Esophagus mucosa (tissue), 1 donor: ENCODE data around the gene CCDC122. TPM values are rescaled to one million over a fixed set of nuclear protein-coding genes. Genes with fewer than 3 reads are reported as not detected.
"Not testable (repeated sequence)": the region's sequence is repeated elsewhere in the genome, so short reads cannot be mapped to it uniquely, and the experiment has no call there.

Source experiments
- ATAC-seq: fragments of 200-7000 bp; cut with Tn5 transposase; one replicate; pipeline ENCODE4 v1.9.1; 2020
- total RNA-seq: library from RNA; stranded (reverse); gene quantifications from one replicate; pipeline ENCODE4 v1.2.4, GENCODE V29; 2023
- donor health status: DM: yes; HTN: yes; CAD: no.

Gene CCDC122
- total RNA-seq, 1 donor from 2014 or later = 5.5 TPM

DNA sequence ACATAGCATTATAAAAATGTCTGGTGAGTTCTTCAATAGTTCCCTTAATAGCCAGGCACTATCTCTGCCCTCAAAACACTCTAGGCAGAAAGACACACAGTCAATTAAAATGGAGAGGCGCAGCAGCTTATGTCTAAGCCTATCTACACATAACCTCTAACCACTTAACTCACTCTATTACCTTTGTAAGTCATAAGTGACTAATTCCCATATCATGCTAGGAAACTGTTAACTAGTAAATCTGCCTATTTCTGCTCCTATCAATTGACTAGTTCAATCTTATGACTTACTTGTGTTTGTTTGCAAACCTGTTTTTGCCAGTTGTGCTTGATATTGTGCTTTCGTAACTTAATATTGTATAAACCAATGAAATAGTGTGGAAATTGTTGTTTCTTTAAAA, 3.2 kb downstream of the CCDC122 start:
- no peak for ATAC-seq

DNA sequence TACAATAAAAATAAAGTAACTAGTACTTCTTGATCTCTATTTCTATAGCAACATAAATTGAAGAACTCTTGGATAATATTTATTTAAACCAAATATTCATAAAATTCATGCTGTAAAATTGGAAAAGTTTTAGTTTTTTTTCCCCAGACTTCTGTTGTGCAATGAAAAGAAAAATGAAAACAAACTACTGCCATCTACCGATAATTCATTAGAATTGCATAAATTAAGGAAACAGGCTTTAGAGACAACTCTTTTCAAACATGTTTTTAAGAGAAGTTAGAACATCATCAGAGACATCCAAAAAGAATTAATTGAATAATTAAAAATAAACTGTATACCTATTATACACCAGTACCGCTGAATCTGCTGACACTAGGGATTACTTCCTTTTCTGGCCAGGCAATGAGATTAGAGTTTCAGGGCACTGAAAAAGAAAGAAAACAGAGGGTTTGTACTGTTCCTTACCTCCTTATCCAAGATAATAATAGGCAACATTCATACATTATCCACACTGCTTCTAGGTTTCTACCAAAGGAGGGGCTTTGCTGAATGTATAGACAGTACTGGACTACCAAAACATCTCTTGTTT, 4.9 kb downstream of the CCDC122 start:
- ATAC-seq = no peak

DNA sequence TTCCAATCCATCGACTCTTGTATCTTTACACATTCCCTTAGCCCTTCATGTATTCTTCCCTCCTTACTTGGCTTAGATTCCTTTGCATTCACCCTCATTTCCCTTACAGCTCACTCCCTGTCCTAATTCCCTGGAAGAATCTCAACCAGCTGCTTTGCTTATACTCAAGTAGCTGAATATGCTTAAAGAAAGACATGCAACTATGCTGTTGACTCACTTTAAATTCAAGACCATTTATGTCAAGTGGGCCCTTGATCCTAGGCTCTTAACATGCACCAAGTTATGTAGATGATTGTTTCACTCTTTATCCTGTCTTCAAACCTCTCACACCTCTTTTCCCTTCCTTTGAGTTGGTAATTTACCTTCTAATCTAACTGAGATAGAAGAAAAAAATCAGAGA, 7.4 kb downstream of the CCDC122 start:
- ATAC-seq = no peak

DNA sequence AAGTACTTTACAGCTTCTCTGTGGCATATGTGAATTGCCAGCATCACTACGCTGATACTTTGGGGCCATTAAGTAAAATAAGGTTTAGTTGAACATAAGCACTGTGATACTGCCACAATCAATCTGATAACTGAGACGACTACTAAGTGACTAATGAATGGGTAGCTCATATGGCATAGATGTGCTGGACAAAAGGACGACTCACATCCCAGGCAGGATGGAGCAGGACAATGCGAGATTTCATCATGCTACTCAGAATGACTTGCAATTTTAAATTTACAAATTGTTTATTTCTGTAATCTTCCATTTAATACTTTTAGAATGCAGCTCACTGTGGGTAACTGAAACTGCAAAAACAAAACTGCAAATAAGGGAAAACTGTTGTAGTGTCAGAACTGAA, 13.6 kb downstream of the CCDC122 start:
- ATAC-seq = no peak

DNA sequence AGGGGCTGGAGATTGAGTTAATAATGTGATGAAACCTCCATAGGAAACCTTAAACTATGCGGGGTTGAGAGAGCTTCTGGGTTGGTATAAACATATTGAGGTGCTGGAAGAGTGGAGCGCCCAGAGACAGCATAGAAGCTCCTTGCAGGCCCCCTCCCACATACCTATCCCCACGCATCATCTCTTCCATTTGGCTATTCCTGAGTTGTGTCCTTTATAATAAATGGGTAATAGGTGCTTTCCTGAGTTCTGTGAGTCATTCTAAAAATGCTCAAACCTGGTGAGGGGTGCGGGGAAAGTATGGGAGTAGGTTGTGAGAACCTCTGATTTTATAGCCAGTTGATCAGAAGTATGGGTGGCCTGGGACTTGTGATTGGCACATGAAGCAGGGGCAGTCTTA, 14.6 kb downstream of the CCDC122 start:
- ATAC-seq = no peak

DNA sequence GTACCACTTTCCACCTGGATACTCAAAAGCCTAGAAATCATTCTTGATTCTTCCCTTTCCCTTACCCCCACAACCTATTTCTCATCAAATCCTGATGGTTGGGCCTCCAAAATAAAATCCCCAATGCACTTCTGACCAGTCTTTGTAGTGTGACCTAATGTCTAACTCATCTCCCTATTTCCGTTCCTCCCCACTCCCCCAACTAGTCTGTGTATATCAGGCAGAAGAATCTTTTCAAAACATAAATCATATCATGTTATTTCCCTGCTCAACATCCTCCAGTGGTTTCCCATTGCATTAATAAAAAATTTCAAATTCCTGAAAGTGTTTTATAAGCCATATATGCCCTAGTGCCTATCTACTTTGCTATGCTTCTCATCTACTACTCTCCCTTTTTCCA, 17.7 kb downstream of the CCDC122 start:
- no peak for ATAC-seq

DNA sequence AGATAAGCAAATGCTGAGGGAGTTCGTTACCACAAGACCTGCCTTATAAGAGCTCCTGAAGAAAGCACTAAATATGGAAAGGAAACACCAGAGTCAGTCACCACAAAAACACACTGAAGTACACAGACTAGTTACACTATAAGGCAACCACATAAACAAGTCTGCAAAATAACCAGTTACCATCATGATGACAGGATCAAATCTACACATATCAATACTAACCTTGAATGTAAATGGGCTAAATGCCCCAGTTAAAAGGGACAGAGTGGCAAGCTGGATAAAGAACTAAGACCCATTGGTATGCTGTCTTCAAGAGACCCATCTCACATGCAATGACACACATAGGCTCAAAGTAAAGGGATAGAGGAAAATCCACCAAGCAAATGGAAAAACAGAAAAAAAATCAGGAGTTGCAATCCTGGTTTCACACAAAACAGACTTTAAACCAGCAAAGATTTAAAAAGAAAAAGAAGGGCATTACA, 26.6 kb downstream of the CCDC122 start:
- ATAC-seq = no peak

DNA sequence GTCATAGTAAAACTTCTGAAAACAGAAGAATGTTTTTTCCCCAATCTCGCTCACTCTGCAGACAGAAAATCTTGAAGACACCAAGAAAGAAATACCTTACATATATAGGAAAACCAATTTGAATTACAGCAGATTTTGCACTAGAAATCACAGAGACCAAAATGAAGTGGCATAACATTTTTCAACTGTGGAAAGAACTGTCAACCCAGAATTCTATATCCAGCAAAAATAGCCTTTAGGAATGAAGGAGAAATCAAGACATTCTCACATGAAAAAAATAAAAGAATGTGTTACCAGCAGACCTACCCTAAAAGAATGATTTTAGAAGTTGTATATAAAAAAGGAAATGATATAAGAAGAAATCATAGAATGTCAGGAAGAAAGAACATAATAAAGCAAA, 28.7 kb downstream of the CCDC122 start:
- ATAC-seq = no peak

DNA sequence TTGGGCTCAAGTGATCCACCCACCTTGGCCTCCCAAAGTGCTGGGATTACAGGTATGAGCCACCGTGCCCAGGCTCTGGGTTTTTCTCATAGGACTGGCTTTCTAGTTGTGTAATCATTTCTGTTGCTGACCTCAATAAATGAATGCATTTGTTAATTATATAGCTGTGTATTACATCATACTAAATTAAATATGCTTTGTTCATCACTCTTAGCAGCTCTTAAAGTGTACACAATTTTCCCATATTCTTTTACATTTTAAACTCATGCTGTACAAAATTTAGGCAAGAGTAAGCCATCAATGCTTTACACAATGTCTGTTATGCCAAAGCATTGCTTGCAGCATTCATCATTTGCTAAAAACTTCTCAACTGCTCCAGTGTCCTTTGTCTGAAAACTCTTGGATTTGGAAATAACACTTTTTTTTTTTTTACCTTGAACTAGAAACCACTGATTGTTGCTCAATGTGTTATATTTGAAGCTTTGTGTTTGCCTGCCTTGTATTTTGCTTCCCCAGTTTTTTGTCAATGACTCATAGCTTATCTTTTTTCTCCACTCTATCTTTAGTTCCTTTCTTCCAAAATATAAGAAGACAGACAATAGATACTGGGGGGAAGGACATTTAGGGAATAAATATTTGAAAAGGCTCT, 31.4 kb downstream of the CCDC122 start:
- ATAC-seq = no peak

DNA sequence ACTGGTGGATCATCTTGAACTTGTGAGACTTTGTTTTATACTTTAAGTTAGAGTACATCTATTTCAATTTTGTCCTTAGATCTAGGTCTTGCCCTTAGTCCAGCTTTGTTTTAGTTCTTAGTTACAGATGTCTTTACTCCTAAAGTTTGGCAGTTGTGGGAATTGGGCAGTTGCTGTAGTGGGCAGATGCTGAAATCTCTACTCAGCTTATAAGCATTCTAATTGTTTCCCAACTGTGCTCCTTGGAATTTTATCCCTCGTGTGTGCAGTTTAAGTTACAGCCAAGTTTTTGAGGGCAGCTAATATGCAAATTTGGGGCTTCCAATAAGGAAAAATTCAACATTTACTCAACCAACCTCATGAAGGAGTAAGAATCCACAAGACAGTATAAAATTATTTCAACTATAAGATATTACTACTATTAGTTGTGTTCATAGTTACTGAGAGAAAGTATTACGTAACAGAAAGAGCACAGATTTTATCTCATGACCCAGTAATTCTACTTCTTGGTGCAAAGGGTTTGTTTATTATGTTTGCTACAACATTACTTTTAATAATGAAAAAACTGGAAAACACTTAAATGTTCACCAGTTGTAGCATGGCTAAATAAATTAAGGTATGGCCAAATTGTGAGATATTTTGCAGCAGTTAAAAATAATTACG, 32.9 kb downstream of the CCDC122 start:
- no peak for ATAC-seq

DNA sequence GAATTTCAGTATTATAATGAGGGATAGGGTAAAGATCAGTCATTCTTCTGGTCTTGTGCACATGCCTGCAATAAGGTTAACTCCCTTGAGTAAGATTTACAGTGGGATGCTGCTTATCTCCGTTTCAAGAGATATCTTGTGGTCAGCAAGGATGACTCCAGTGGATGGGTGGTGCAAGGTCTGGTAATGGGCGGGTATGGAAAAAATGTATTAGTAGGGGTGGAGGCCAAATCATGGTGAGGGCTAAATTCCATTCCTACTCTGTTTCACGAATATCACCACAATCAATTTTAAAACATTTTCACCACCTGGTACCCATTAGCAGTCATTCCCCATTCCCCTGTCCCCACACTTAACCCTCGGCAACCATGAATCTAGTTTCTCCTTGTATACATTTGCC, 40.6 kb downstream of the CCDC122 start:
- no peak for ATAC-seq

DNA sequence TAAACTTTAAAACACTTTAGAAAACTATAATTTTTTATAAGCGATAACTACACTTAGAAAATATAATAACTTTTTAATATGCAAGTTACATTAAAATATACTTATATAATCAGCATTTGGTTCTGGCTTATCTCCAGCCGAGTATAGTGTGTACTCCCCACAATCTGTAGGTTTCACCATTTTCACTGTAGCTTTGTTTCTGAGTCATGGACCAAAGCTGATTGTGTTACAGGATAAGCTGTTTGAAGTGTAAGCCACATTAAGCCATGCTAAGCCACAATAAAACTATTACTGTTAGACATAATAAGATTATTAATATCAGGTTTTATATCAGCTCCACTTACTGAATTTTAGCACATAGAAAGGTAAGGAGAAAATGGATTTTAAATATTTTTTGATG, 43.8 kb downstream of the CCDC122 start:
- peak; percentile 52 for ATAC-seq

DNA sequence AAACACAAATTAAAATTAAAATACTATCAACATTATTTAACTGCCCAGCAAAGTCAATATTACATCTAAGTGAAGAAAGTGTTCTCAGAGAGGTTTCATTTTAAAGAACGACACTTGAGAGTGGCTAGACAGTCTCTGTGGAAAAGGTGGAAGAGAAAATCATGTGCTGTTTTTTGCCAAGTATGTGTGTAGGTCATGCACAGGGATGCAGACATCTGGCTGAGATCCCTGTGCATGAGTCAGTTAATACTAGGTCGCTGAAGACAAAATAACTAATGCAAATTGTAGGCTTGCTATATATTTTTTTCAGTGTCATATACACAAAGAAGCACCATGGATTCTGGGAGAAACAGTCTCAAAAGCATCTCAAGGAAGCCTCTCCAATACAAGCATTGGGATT, 48.5 kb downstream of the CCDC122 start:
- peak; percentile 65 for ATAC-seq

DNA sequence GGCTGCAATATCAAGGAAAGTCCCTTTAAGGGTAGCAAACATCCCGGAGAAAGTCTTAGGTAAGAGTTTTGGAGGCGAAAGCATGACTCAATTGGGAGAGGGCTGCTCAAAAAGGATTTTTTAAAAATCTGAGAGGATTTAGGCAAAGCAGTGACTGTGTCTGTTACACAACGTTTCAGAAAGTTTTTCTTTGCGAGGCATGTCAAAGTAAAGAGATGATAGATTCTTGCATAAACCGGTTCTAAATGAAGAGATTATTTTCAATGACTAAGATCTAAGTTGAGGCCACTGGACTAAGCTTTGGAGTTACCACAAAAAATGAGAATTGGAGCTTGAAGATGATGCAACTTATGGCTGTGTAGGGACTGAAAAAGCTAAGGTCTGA, 49.1 kb downstream of the CCDC122 start:
- ATAC-seq = peak; percentile 90

DNA sequence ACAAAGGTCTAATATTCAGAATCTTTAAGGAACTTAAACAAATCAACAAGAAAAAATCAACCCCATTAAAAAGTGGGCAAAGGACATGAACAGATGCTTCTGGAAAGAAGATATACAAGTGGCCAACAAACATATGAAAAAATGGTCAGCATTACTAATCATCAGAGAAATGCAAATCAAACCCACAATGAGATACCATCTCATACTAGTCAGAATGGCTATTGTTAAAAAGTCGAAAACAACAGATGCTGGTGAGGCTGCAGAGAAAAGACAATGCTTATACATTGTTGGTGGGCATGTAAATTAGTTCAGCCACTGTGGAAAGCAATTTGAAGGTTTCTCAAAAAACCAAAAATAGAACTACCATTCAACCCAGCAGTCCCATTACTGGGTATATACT, 54.9 kb downstream of the CCDC122 start:
- not testable (repeated sequence) for ATAC-seq

DNA sequence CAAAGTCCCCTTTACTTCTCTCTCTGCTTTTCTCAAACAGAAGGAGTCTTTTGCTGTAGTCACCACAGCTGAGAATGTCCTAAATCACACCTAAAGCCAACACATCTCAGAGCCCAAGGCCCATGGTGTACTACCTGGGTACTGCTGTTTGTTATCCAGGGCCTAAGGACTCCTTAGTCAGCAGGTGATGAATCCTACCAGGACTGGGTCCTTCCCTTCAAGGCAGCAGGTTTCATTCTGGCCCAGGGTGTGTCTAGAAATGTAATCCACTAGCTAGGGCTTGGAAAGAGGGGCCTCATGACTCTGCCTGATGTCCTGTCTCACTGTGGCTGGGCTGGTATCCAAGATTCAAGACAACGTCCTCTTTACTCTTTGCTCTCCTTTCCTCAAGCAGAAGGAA, 56.6 kb downstream of the CCDC122 start:
- ATAC-seq = peak; percentile 84

DNA sequence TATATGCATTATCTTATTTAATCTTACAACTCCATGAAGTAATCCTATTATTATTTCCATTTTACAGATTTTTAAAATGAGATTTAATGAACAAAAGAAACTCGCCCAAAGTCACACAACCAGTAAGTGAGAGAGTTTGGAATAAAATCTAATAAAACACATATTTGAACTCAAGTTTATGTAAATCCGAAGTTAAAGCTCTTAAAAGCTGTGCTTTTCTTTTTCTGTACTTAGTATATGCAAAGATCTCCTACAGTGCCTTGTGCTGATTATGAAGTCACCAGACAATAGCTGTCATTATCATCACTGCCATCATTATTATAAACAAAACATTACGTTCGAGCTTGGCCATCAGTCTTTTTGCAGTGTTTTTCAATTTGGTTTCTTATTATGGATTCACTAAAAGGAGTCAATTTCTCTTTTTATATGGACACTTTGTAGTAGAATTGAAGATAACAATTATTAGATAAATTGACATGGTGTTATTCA, 63.1 kb downstream of the CCDC122 start:
- ATAC-seq = no peak

DNA sequence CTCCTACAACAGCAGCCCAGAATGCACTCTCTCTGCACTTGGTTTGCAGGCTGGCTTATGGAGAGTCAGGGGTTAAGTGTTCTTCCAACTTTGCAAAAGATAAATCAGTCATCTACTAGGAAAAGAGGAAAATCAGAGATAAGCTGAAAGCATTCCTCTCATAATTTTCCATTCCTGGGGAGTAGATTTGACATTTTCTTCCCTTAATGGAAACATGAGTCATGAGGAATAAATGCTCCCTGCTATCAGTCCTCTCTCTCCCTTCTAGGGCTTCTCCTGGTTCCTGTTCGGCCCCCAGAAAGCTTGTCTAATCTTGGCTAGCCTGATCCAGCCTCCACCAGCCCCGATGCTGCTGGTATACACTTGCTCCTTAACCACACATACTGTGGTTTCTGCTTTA, 64.3 kb downstream of the CCDC122 start:
- ATAC-seq = no peak

DNA sequence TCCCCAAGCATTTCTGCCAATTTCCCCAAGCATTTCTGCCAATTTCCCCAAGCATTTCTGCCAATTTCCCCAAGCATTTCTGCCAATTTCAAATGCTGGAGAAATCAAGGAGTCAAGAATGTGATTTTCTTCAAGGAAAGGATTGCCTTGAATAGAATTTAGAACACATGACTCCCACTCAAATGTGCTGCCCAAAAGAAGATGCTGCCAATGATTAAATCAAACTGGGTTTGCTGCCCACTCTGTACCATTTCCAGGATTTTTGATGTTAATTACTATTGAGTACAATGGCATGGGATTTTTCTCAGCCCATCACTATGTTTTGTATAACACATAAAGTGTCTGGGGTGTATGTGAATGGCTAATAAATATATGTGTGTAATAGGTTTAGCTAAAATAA, 70.9 kb downstream of the CCDC122 start:
- ATAC-seq = no peak

DNA sequence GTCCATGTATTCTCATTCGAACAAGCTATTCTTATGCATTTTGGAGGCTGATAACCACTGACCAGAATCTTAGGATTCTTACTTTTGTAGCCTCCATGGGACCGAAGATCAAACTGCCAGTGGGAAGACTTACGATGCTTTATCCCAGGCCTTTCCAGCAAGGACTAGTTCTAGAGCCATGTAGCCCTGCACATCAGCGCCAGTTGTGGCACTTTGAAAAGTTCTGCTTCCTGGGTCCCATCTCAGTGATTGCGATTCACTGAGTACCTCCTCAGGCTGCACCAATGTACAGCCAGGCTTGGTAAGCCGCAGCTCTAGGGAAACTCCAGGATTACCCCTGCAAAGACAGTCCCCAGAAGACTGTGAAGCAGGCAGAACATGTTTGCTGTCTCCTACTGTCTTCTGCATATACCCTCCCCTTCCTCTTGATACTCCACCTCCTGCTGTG, 73.8 kb downstream of the CCDC122 start:
- peak; percentile 11 for ATAC-seq

DNA sequence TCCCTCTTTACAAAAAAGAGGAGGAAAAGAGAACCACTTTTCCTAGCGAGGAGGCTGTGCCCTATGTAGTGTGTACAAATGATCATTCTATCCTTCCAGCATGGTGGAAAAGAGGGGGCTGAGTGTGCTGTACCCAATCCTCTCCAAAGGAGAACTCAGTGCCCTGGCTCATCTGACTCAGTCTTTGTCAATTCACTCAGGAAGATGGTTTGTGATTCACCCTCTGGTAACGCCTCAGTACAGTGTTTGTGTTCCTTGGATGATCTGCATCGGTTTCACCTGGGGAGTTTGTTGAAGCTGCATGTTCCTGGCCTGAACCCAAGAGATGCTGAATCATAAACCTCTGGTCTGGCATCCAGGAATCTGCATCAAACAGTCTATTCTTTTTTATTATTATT, 74.5 kb downstream of the CCDC122 start:
- peak; percentile 97 for ATAC-seq

DNA sequence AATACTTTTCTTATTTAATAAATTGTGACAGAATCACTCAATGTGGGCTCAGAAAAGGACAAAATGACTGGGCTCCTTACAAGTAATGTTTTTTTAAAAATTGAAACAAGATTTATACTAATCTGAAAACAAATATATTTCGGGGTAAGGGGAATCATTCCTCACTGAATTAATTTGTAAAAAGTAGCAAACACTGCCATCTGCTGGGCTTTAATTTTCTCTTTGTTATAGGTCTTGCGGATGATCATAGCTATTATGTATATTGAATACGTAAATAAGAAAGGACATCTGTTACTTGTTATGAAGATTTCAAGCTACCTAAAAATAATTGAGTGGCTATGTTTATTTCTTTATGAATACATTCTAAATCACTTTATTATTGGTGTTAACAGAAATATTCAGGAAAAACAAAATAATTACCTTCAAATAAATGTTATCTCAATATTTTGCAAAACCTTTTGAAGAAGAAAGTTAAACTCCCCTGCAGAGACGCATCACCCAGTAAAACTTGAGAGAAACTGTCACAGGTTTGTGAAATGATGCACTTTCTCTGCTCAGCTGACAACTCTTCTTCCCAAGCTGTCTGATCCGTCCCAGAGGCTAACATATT, 75.0 kb downstream of the CCDC122 start:
- peak; percentile 42 for ATAC-seq

DNA sequence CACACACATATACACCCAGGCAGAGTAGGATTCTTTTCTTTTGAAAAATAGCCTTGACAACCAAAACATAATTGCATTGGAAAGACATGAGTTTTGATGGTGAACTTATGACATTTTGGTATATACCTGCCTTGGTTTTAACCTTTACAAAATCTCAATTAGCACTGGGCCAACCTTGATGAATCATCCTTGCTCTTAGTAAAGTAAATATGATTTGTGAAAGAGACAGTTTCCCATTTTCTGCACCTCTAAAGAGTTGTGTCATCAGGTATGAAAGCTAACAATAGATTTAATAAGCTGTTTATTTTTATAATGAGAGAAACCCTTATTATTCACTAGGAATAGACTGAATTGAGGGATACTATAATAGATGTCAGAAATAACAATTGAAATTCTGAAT, 77.0 kb downstream of the CCDC122 start:
- ATAC-seq = no peak

DNA sequence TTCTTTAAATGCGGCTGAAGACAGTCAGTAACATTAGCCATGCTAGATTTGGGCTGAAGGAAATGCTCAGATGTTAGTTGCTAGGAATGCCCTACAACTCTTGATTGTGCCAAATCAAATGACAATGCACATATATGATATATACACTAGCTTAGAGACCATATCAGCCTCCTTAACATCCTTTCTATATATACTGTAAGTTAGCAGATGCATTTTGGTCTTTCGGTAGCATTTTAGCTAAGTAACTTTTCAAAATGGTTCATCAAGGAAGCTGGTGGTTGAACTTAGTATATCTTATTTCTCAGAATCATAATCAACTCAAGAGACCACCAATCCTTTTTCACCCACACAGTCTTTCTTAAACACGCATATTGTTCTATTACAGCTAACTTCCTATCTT, 78.7 kb downstream of the CCDC122 start:
- ATAC-seq = no peak
